ENCODE results near the gene C17orf107. TPM values are rescaled to one million over a fixed set of nuclear protein-coding genes. Genes with fewer than 3 reads are reported as not detected.

Gene C17orf107
- total RNA-seq, 1 experiment from 2014 or later, result 2.7 TPM

GRCh38 chr17:4895121-4895520, 4.2 kb upstream of the C17orf107 start:
- no peak for DNase-seq (ENCODE audit: low spot score)
- Histone ChIP-seq H3K27me3 (replicated peaks; ENCODE audit: insufficient read depth, low read depth, low read length, poor library complexity) (no peaks in the 10 kb centered on the region), H3K27ac (ENCODE audit: low read depth, low read length, poor library complexity, severe bottlenecking) (no peak overlapping the region), H3K36me3 (ENCODE audit: insufficient read depth, low read length, poor library complexity, severe bottlenecking) (peaks cover 51% of the 10 kb centered on the region), H3K4me1 (ENCODE audit: insufficient read depth, low read length, poor library complexity, severe bottlenecking) (peaks cover 5% of the 10 kb centered on the region), H3K4me3 (ENCODE audit: low read depth, low read length, poor library complexity, severe bottlenecking) (no peak overlapping the region), H3K9me3 (ENCODE audit: low read depth, low read length, poor library complexity, severe bottlenecking) (no peaks in the 10 kb centered on the region)
- ChIA-PET CTCF (no interaction called here), POLR2A (ENCODE audit: low non-redundant PET) (no interaction called here)
- TF ChIP-seq EZH2 (IDR thresholded peaks at IDR 0.05; ENCODE audit: borderline replicate concordance, low read depth, low read length, poor library complexity, severe bottlenecking), result no peak
- TF ChIP-seq, protein P1, sequence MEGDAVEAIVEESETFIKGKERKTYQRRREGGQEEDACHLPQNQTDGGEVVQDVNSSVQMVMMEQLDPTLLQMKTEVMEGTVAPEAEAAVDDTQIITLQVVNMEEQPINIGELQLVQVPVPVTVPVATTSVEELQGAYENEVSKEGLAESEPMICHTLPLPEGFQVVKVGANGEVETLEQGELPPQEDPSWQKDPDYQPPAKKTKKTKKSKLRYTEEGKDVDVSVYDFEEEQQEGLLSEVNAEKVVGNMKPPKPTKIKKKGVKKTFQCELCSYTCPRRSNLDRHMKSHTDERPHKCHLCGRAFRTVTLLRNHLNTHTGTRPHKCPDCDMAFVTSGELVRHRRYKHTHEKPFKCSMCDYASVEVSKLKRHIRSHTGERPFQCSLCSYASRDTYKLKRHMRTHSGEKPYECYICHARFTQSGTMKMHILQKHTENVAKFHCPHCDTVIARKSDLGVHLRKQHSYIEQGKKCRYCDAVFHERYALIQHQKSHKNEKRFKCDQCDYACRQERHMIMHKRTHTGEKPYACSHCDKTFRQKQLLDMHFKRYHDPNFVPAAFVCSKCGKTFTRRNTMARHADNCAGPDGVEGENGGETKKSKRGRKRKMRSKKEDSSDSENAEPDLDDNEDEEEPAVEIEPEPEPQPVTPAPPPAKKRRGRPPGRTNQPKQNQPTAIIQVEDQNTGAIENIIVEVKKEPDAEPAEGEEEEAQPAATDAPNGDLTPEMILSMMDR (conservative IDR thresholded peaks at IDR 0.05; ENCODE audit: low read depth, low read length), result no peak
- intact Hi-C loops (cut with micrococcal nuclease; ENCODE audit: unreplicated experiment), result no loop called here
- no TSS peak for BruUV-seq (replicated peaks)

DNA sequence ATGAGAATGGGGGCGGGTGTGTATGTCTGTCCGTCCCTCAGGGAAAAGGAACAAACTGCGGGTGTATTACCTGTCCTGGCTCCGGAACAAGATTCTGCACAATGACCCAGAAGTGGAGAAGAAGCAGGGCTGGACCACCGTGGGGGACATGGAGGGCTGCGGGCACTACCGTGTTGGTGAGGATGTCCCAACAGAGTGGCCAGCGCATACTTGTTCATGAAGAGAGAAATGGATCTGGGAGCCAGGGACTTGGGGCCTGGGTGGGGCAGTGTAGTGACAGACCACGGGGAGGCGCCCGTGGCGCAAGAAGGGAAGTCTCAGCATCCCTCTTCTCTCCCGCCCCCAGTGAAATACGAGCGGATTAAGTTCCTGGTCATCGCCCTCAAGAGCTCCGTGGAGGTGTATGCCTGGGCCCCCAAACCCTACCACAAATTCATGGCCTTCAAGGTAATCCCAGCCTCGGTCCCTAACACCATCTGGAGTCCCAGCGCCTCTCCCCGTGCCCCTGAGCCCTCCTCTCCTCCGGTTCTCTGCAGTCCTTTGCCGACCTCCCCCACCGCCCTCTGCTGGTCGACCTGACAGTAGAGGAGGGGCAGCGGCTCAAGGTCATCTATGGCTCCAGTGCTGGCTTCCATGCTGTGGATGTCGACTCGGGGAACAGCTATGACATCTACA, 3.5 kb upstream of the C17orf107 start:
- no peaks in the 10 kb centered on the region for H3K9me3 ChIP-seq (ENCODE audit: low read depth, low read length, poor library complexity, severe bottlenecking)
- intact Hi-C loops (cut with micrococcal nuclease; ENCODE audit: unreplicated experiment), result no loop called here
- TSS peak; percentile 31 for BruUV-seq (replicated peaks)
- no peak overlapping the region for H3K27ac ChIP-seq (ENCODE audit: low read depth, low read length, poor library complexity, severe bottlenecking)
- H3K4me1 ChIP-seq (ENCODE audit: insufficient read depth, low read length, poor library complexity, severe bottlenecking), result peaks cover 5% of the 10 kb centered on the region
- DNase-seq (ENCODE audit: low spot score), result peak; percentile 37
- peaks cover 45% of the 10 kb centered on the region for H3K36me3 ChIP-seq (ENCODE audit: insufficient read depth, low read length, poor library complexity, severe bottlenecking)
- H3K27me3 ChIP-seq (replicated peaks; ENCODE audit: insufficient read depth, low read depth, low read length, poor library complexity), result no peaks in the 10 kb centered on the region
- H3K4me3 ChIP-seq (ENCODE audit: low read depth, low read length, poor library complexity, severe bottlenecking), result no peak overlapping the region
- ChIA-PET POLR2A (ENCODE audit: low non-redundant PET) (no interaction called here), CTCF (no interaction called here)
- TF ChIP-seq, protein P1 (conservative IDR thresholded peaks at IDR 0.05; ENCODE audit: low read depth, low read length), result peak; percentile 13; the same call in 1 of the 2 replicates
- TF ChIP-seq EZH2 (IDR thresholded peaks at IDR 0.05; ENCODE audit: borderline replicate concordance, low read depth, low read length, poor library complexity, severe bottlenecking), result no peak

DNA sequence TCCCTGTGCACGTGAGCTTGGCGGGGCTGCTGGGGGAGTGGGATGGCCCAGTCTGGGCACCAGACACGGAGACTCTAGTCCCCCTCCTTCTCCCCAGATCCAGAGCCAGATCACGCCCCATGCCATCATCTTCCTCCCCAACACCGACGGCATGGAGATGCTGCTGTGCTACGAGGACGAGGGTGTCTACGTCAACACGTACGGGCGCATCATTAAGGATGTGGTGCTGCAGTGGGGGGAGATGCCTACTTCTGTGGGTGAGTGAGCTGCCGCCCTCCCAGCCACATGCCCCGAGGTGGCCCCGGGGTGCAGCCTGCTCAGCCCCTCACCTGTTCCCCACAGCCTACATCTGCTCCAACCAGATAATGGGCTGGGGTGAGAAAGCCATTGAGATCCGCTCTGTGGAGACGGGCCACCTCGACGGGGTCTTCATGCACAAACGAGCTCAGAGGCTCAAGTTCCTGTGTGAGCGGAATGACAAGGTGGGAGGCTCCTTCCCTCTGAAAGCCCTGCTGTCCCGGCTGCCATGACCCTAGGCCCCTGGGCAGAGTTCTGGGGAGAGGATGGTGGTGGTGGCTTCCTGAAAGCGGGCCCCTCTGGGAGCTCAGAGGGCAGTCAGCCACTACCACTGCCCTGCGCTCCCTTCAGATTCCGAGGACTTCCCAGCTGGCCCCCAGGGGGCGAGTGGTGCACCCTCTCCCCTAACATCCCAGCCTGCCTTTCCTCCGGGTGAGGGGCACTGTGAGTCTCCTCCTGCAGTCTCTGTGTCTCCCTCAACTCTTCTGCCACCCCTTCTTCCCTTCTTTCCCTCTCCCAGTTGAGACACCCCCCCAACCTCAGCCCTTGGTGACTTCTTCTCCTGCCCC, 2.8 kb upstream of the C17orf107 start:
- ChIA-PET CTCF (no interaction called here), POLR2A (ENCODE audit: low non-redundant PET) (no interaction called here)
- Histone ChIP-seq H3K27me3 (replicated peaks; ENCODE audit: insufficient read depth, low read depth, low read length, poor library complexity) (no peaks in the 10 kb centered on the region), H3K27ac (ENCODE audit: low read depth, low read length, poor library complexity, severe bottlenecking) (no peak overlapping the region), H3K36me3 (ENCODE audit: insufficient read depth, low read length, poor library complexity, severe bottlenecking) (peaks cover 37% of the 10 kb centered on the region), H3K4me3 (ENCODE audit: low read depth, low read length, poor library complexity, severe bottlenecking) (no peak overlapping the region), H3K9me3 (ENCODE audit: low read depth, low read length, poor library complexity, severe bottlenecking) (no peaks in the 10 kb centered on the region), H3K4me1 (ENCODE audit: insufficient read depth, low read length, poor library complexity, severe bottlenecking) (peaks cover 5% of the 10 kb centered on the region)
- TF ChIP-seq EZH2 (IDR thresholded peaks at IDR 0.05; ENCODE audit: borderline replicate concordance, low read depth, low read length, poor library complexity, severe bottlenecking), result no peak
- TF ChIP-seq, protein P1 (conservative IDR thresholded peaks at IDR 0.05; ENCODE audit: low read depth, low read length), result no peak
- no peak for DNase-seq (ENCODE audit: low spot score)
- BruUV-seq (replicated peaks), result no TSS peak
- intact Hi-C loops (cut with micrococcal nuclease; ENCODE audit: unreplicated experiment), result no loop called here
